BE2C (cell line): ENCODE results near the gene ZNF362.

Experiments used
- DNase-seq: peaks from one replicate; pipeline ENCODE4 v3.0.0-alpha.2; 2020
- H3K27me3 ChIP-seq: fragments of 250-450 bp; sonication (Bioruptor Pico); 2 replicates; pipeline ENCODE4 v1.5.1; 2020; ENCODE audit warnings: mild to moderate bottlenecking
- H3K36me3 ChIP-seq: fragments of 250-450 bp; sonication (Bioruptor Pico); 2 replicates; pipeline ENCODE4 v1.5.1; 2020; ENCODE audit warnings: mild to moderate bottlenecking
- H3K4me1 ChIP-seq: fragments of 250-450 bp; sonication (Bioruptor Pico); 2 replicates; pipeline ENCODE4 v1.5.1; 2020
- H3K4me3 ChIP-seq: 2 replicates; pipeline ENCODE4 v1.5.1; 2011; ENCODE audit warnings: low read depth, low read length
- H3K9me3 ChIP-seq: fragments of 250-450 bp; sonication (Bioruptor Pico); 2 replicates; pipeline ENCODE4 v1.5.1; 2020
- CTCF ChIP-seq: IDR thresholded peaks from 2 replicates; pipeline ENCODE4 v1.5.1; 2012; ENCODE audit warnings: mild to moderate bottlenecking, low read depth, low read length

ZNF362 gene

DNA sequence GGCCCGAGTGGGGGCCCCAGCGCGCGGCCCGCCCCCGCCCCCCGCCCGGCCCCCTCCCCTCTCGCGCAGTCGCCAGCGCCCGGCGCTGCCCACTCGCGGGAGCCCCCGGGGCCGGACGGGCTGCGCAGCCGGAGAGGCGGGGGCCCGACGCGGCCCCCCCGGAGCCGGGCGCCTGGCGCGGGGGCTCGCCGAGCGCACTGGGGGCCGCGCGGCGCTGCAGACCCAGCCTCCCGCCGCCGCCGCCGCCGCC is 146 bp upstream of the ZNF362 start:
- no peaks in the 10 kb centered on the region; the same call in 1 of the 2 replicates for H3K4me1 ChIP-seq
- DNase-seq: no peak
- TF ChIP-seq CTCF: no peak
- H3K27me3 ChIP-seq: no peaks in the 10 kb centered on the region
- H3K36me3 ChIP-seq: no peaks in the 10 kb centered on the region
- H3K4me3 ChIP-seq: no peak overlapping the region
- H3K9me3 ChIP-seq: no peaks in the 10 kb centered on the region

- Histone ChIP-seq H3K4me3 (peak overlapping the region; percentile 72), H3K27me3 (no peaks in the 10 kb centered on the region), H3K4me1 (no peaks in the 10 kb centered on the region; the same call in 1 of the 2 replicates), H3K36me3 (no peaks in the 10 kb centered on the region), H3K9me3 (no peaks in the 10 kb centered on the region)
- no peak for DNase-seq
- no peak for TF ChIP-seq CTCF
Observed at GRCh38 chr1:33257207-33257771, 997 bp downstream of the ZNF362 start.

DNA sequence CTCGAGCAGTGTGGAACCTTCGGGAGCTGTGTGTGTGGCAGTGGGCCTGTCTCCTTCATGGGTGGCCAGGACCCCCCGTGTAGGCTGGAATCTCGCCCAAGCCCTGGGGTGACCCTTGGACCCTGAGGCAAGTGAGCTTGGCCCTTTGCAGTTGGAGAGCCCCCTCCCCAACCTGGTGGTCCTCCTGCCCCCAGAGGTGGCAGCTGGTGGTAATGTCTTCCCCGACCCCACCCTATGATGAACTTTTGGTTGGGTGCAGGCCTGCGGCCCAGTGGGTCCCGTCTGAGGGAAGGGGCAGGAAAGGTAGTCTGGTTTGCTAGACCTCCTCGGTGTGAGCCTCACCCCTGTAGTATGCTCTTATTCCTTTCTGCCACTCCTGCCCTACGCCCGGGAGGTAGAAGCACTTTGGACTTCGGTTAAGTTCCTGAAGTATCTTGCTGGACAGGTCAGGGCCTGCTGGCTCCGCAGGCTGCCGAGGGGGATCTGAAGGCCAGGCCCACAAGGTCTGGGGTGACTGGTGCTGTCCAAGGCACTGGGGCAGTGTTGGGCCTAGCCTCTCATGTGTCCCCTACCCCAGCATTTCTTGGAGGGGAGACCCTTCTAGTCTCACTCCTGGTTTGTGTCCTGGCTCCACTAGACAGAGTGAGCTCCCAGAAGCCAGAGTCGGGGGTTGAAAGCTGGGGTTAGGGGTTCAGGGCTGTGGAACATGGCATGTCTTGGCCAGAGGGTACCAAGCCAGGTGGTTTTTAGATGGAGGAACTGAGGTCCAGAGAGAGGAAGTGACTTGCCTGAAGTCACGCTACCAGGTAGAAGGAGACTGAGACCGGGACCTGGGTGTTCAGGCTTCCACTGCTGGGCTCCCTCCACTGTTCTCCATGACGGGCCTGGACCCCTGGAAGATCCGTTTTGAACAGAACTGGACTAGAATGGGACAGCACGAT is 1.8 kb downstream of the ZNF362 start:
- Histone ChIP-seq H3K4me3 (peak overlapping the region; percentile 72), H3K36me3 (no peaks in the 10 kb centered on the region), H3K27me3 (no peaks in the 10 kb centered on the region), H3K4me1 (no peaks in the 10 kb centered on the region; the same call in 1 of the 2 replicates), H3K9me3 (no peaks in the 10 kb centered on the region)
- TF ChIP-seq CTCF: no peak
- no peak for DNase-seq

GRCh38 chr1:33258788-33259274 is 2.5 kb downstream of the ZNF362 start:
- no peak for DNase-seq
- Histone ChIP-seq H3K4me1 (no peaks in the 10 kb centered on the region; the same call in 1 of the 2 replicates), H3K27me3 (no peaks in the 10 kb centered on the region), H3K9me3 (no peaks in the 10 kb centered on the region), H3K36me3 (no peaks in the 10 kb centered on the region), H3K4me3 (no peak overlapping the region)
- TF ChIP-seq CTCF: no peak

GRCh38 chr1:33259879-33260278 is 3.6 kb downstream of the ZNF362 start:
- Histone ChIP-seq H3K4me3 (no peak overlapping the region), H3K9me3 (no peaks in the 10 kb centered on the region), H3K4me1 (no peaks in the 10 kb centered on the region; the same call in 1 of the 2 replicates), H3K27me3 (no peaks in the 10 kb centered on the region), H3K36me3 (no peaks in the 10 kb centered on the region)
- no peak for DNase-seq
- TF ChIP-seq CTCF: no peak

GRCh38 chr1:33260439-33260838 is 4.1 kb downstream of the ZNF362 start:
- Histone ChIP-seq H3K9me3 (no peaks in the 10 kb centered on the region), H3K27me3 (no peaks in the 10 kb centered on the region), H3K4me1 (no peaks in the 10 kb centered on the region; the same call in 1 of the 2 replicates), H3K4me3 (no peak overlapping the region), H3K36me3 (no peaks in the 10 kb centered on the region)
- TF ChIP-seq CTCF: no peak
- no peak for DNase-seq
